ENCODE measurements around the gene FILIP1L.

Gene FILIP1L

GRCh38 chr3:99933971-99934750, 180.1 kb downstream of the FILIP1L start:
- TF ChIP-seq NFIC (IDR thresholded peaks at IDR 0.05) (no peak), FOXM1 (IDR thresholded peaks at IDR 0.05; ENCODE audit: borderline replicate concordance, low read depth) (no peak), TAF1 (IDR thresholded peaks at IDR 0.05; ENCODE audit: low read depth) (no peak), MAX (IDR thresholded peaks at IDR 0.05) (no peak), CEBPB (IDR thresholded peaks at IDR 0.05) (no peak), REST (IDR thresholded peaks at IDR 0.05; ENCODE audit: low read depth) (no peak), TEAD4 (IDR thresholded peaks at IDR 0.05) (no peak), YY1 (IDR thresholded peaks at IDR 0.05; ENCODE audit: low read depth) (no peak), EP300 (IDR thresholded peaks at IDR 0.05; ENCODE audit: borderline replicate concordance) (no peak), EGR1 (IDR thresholded peaks at IDR 0.05) (no peak), ZBTB7A (IDR thresholded peaks at IDR 0.05; ENCODE audit: low read depth) (no peak), RAD21 (IDR thresholded peaks at IDR 0.05; ENCODE audit: low read depth) (no peak), USF1 (IDR thresholded peaks at IDR 0.05) (no peak), CREB1 (IDR thresholded peaks at IDR 0.05; ENCODE audit: low read depth) (no peak), TCF12 (IDR thresholded peaks at IDR 0.05; ENCODE audit: low read depth) (no peak)

- TF ChIP-seq RAD21 (IDR thresholded peaks at IDR 0.05; ENCODE audit: low read depth) = no peak
- TF ChIP-seq REST (IDR thresholded peaks at IDR 0.05; ENCODE audit: low read depth) = no peak
- TF ChIP-seq TEAD4 (IDR thresholded peaks at IDR 0.05) = no peak
- TF ChIP-seq FOXM1 (IDR thresholded peaks at IDR 0.05; ENCODE audit: borderline replicate concordance, low read depth) = no peak
- TF ChIP-seq TAF1 (IDR thresholded peaks at IDR 0.05; ENCODE audit: low read depth) = no peak
- no peak for TF ChIP-seq MAX (IDR thresholded peaks at IDR 0.05)
- TF ChIP-seq ZBTB7A (IDR thresholded peaks at IDR 0.05; ENCODE audit: low read depth) = no peak
- TF ChIP-seq YY1 (IDR thresholded peaks at IDR 0.05; ENCODE audit: low read depth) = no peak
- no peak for TF ChIP-seq EGR1 (IDR thresholded peaks at IDR 0.05)
- no peak for TF ChIP-seq EP300 (IDR thresholded peaks at IDR 0.05; ENCODE audit: borderline replicate concordance)
- no peak for TF ChIP-seq TCF12 (IDR thresholded peaks at IDR 0.05; ENCODE audit: low read depth)
- no peak for TF ChIP-seq NFIC (IDR thresholded peaks at IDR 0.05)
- no peak for TF ChIP-seq CREB1 (IDR thresholded peaks at IDR 0.05; ENCODE audit: low read depth)
- TF ChIP-seq USF1 (IDR thresholded peaks at IDR 0.05) = no peak
- TF ChIP-seq CEBPB (IDR thresholded peaks at IDR 0.05) = no peak
Observed at GRCh38 chr3:99931059-99931458, 183.2 kb downstream of the FILIP1L start.

- TF ChIP-seq EGR1 (IDR thresholded peaks at IDR 0.05) (no peak), ZBTB7A (IDR thresholded peaks at IDR 0.05; ENCODE audit: low read depth) (no peak), EP300 (IDR thresholded peaks at IDR 0.05; ENCODE audit: borderline replicate concordance) (no peak), REST (IDR thresholded peaks at IDR 0.05; ENCODE audit: low read depth) (no peak), CREB1 (IDR thresholded peaks at IDR 0.05; ENCODE audit: low read depth) (no peak), USF1 (IDR thresholded peaks at IDR 0.05) (no peak), TEAD4 (IDR thresholded peaks at IDR 0.05) (no peak)
Observed at GRCh38 chr3:99929745-99930139, 184.6 kb downstream of the FILIP1L start.
